AG04449 (cell line): ENCODE results near the gene OSGEPL1.

ENCODE experiments used
- CTCF ChIA-PET: fragments of 350-600 bp; formaldehyde crosslinking; extraction: SDS; loops from one replicate; lab custom pipeline; 2021; ENCODE audit warnings: antibody characterized with exemption; lab: Yijun Ruan, JAX
- POLR2A ChIA-PET: fragments of 400-600, 350-600 bp; formaldehyde crosslinking; extraction: SDS; loops from one replicate; lab custom pipeline; 2020; ENCODE audit warnings: antibody characterized with exemption, inconsistent platforms; lab: Yijun Ruan, JAX
- DNase-seq: peaks from one replicate; pipeline ENCODE4 v3.0.0-alpha.2; 2010; ENCODE audit warnings: low read depth, low spot score
- H3K4me3 ChIP-seq: 2 replicates; pipeline ENCODE4 v1.5.1; 2011; ENCODE audit warnings: low read depth, mild to moderate bottlenecking, control low read depth, low read length
- TF ChIP-seq, protein P1 (sequence below): IDR thresholded peaks from one replicate; pipeline ENCODE4 v1.5.1; 2011; ENCODE audit warnings: mild to moderate bottlenecking, moderate library complexity, low read length, control low read depth, inconsistent platforms; ENCODE audit not compliant: insufficient read depth; ENCODE audit errors: missing control alignments

Gene OSGEPL1, protein sequence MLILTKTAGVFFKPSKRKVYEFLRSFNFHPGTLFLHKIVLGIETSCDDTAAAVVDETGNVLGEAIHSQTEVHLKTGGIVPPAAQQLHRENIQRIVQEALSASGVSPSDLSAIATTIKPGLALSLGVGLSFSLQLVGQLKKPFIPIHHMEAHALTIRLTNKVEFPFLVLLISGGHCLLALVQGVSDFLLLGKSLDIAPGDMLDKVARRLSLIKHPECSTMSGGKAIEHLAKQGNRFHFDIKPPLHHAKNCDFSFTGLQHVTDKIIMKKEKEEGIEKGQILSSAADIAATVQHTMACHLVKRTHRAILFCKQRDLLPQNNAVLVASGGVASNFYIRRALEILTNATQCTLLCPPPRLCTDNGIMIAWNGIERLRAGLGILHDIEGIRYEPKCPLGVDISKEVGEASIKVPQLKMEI

GRCh38 chr2:189762551-189763298 is at the start of gene OSGEPL1:
OSGEPL1 (minus strand) TSS chr2:189762792; CDS start chr2:189761640, 1,152 bp downstream.
- peak within 1 kb of the TSS; percentile 93 for H3K4me3 ChIP-seq
- TF ChIP-seq, protein P1, sequence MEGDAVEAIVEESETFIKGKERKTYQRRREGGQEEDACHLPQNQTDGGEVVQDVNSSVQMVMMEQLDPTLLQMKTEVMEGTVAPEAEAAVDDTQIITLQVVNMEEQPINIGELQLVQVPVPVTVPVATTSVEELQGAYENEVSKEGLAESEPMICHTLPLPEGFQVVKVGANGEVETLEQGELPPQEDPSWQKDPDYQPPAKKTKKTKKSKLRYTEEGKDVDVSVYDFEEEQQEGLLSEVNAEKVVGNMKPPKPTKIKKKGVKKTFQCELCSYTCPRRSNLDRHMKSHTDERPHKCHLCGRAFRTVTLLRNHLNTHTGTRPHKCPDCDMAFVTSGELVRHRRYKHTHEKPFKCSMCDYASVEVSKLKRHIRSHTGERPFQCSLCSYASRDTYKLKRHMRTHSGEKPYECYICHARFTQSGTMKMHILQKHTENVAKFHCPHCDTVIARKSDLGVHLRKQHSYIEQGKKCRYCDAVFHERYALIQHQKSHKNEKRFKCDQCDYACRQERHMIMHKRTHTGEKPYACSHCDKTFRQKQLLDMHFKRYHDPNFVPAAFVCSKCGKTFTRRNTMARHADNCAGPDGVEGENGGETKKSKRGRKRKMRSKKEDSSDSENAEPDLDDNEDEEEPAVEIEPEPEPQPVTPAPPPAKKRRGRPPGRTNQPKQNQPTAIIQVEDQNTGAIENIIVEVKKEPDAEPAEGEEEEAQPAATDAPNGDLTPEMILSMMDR = peak; percentile 72
- CTCF ChIA-PET = interaction anchor here (0.6 to 8.4 kb wide), 29 partner anchors 9 to 1235 kb away, joined by 3 to 99 read pairs (median 4); partner anchors contain the start of genes ASNSD1, HIBCH, ORMDL1 and PMS1
- POLR2A ChIA-PET = interaction anchor here (0.6 to 1.1 kb wide), 5 partner anchors 10 to 102 kb away, joined by 3 to 6 read pairs (median 3); partner anchors contain the start of genes ASNSD1, ORMDL1 and PMS1
- no peak for DNase-seq

- CTCF ChIA-PET = no interaction called here
- TF ChIP-seq, protein P1 = no peak
- DNase-seq = no peak
- POLR2A ChIA-PET = no interaction called here
- H3K4me3 ChIP-seq = no peak overlapping the region
Observed at GRCh38 chr2:189803431-189803830, 40.8 kb upstream of the OSGEPL1 start.

DNA sequence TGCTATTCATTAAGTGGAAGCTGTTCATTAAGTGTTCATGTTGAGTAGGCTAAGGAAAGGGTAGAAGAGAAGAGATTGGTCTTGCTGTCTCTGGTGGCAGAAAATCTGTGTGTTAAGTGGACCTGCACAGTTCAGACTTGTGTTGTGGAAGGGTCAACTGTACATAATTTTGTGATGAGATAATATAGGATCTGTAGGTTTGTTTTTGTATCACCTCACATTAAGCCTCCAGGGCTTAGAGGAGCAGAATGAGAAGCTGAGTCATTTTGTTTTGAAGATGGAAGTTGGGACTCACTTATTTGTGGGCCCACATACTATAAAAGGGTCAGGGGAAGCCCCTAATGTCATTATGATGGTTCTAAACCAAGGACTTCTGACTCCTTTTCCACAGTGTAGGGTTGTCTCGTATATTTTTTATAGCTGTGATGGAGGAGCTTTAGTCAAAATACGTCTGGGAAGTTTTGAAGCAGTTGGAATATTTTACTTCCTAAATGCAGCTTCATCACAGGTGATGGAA is 39.9 kb upstream of the OSGEPL1 start:
- no peak overlapping the region for H3K4me3 ChIP-seq
- POLR2A ChIA-PET = no interaction called here
- CTCF ChIA-PET = interaction anchor here (0.9 to 1.5 kb wide), 4 partner anchors 39 to 270 kb away, joined by 3 to 5 read pairs (median 4); partner anchors contain the start of gene OSGEPL1
- TF ChIP-seq, protein P1 = no peak
- no peak for DNase-seq

DNA sequence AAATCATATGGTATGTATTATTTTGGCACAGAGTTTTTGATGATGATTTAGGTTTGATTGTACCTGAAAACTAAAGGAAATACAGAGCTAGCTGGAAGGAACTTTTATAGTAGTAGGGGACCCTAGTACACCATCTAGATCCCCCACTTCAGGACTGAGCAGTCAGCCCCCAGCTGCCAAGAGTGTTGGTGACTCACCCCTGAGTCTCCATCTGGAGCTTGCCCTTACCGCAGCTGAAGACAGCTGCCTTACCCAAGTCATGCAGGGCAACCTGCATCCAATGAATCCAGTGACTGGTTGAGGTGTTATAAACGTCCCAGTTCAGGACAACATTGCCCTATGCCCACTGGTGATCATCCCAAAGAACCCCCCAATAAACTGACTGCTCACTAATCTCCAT is 36.9 kb upstream of the OSGEPL1 start:
- POLR2A ChIA-PET = no interaction called here

GRCh38 chr2:189799030-189799331 is 36.4 kb upstream of the OSGEPL1 start:
- CTCF ChIA-PET = interaction anchor here (0.8 to 3.6 kb wide), 28 partner anchors 9 to 464 kb away, joined by 3 to 95 read pairs (median 4); partner anchors contain the start of genes ASNSD1, ORMDL1 and PMS1
- TF ChIP-seq, protein P1 = no peak
- no peak for DNase-seq
- POLR2A ChIA-PET = interaction anchor here (1.0 kb wide), 1 partner anchor 15 kb away, joined by 4 read pairs; the partner anchor contains the start of genes ORMDL1 and PMS1
- H3K4me3 ChIP-seq = no peak overlapping the region

More for the DNA sequence above, 36.9 kb upstream of the OSGEPL1 start:
- no peak overlapping the region for H3K4me3 ChIP-seq
- DNase-seq = no peak
- TF ChIP-seq, protein P1 = no peak
- CTCF ChIA-PET = interaction anchor here (0.6 to 3.6 kb wide), 17 partner anchors 9 to 807 kb away, joined by 3 to 95 read pairs (median 4); partner anchors contain the start of gene ASNSD1
